Measurements from ENCODE around the gene LRRK2. TPM values are rescaled to one million over a fixed set of nuclear protein-coding genes. Genes with fewer than 3 reads are reported as not detected.

Gene LRRK2
- total RNA-seq, 2 experiments from 2014 or later, result 5.9 to 28.4 TPM

- H3K4me2 ChIP-seq (ENCODE audit: low read length), result peak overlapping the region; percentile 94
- peak overlapping the region; percentile 99 for H3K27ac ChIP-seq (ENCODE audit: low read depth, low read length, poor library complexity, severe bottlenecking)
- TSS peak; percentile 58 for BruUV-seq (replicated peaks)
- peaks cover 8% of the 10 kb centered on the region; the same call in 1 of the 2 replicates for H3K36me3 ChIP-seq (ENCODE audit: insufficient read depth, low read length)
- H2AFZ ChIP-seq (ENCODE audit: low read length), result peak overlapping the region; percentile 78; the same call in 1 of the 2 replicates
- peaks cover 44% of the 10 kb centered on the region for H3K79me2 ChIP-seq (ENCODE audit: insufficient read depth, low read depth, low read length)
- H3K9me3 ChIP-seq (ENCODE audit: low read length), result peaks cover 11% of the 10 kb centered on the region; the same call in 1 of the 2 replicates
- TF ChIP-seq CTCF (conservative IDR thresholded peaks at IDR 0.05; ENCODE audit: low read length), result no peak
- no peak for TF ChIP-seq EZH2phosphoT487 (IDR thresholded peaks at IDR 0.05; ENCODE audit: borderline replicate concordance, low read depth, low read length)
- H4K20me1 ChIP-seq (ENCODE audit: insufficient read depth, low read length), result no peaks in the 10 kb centered on the region
- H3K4me3 ChIP-seq (ENCODE audit: low read depth, low read length, poor library complexity, severe bottlenecking), result peak overlapping the region; percentile 78
- DNase-seq (ENCODE audit: low spot score), result no peak
- ChIA-PET CTCF (ENCODE audit: unreplicated experiment) (interaction anchor here (0.7 to 1.0 kb wide), 2 partner anchors 10 to 89 kb away, joined by 3 to 4 read pairs; no protein-coding TSS in a partner anchor), POLR2A (interaction anchor here (0.6 to 2.7 kb wide), 10 partner anchors 10 to 175 kb away, joined by 3 to 11 read pairs (median 6); no protein-coding TSS in a partner anchor)
- H3K4me1 ChIP-seq (ENCODE audit: insufficient read depth, low read length, poor library complexity, severe bottlenecking), result peaks cover 68% of the 10 kb centered on the region
- intact Hi-C loops (cut with micrococcal nuclease; ENCODE audit: unreplicated experiment), result loop anchor here (2.0 to 10.0 kb wide), 5 partner anchors 73 to 1209 kb away; partner anchors contain the start of gene ABCD2
- H3K9me2 ChIP-seq (ENCODE audit: insufficient read depth, low read length), result no peaks in the 10 kb centered on the region
Observed at GRCh38 chr12:40225337-40225983, 663 bp downstream of the LRRK2 start.

GRCh38 chr12:40225984-40226602 is 1.3 kb downstream of the LRRK2 start:
- ChIA-PET POLR2A (interaction anchor here (1.0 to 1.3 kb wide), 4 partner anchors 15 to 44 kb away, joined by 3 to 4 read pairs (median 4); no protein-coding TSS in a partner anchor), CTCF (ENCODE audit: unreplicated experiment) (no interaction called here)
- Histone ChIP-seq H3K36me3 (ENCODE audit: insufficient read depth, low read length) (peaks cover 8% of the 10 kb centered on the region; the same call in 1 of the 2 replicates), H3K9me2 (ENCODE audit: insufficient read depth, low read length) (no peaks in the 10 kb centered on the region), H3K27ac (ENCODE audit: low read depth, low read length, poor library complexity, severe bottlenecking) (peak overlapping the region; percentile 99), H3K4me3 (ENCODE audit: low read depth, low read length, poor library complexity, severe bottlenecking) (peak overlapping the region; percentile 78), H2AFZ (ENCODE audit: low read length) (peak overlapping the region; percentile 78; the same call in 1 of the 2 replicates), H3K4me2 (ENCODE audit: low read length) (peak overlapping the region; percentile 94), H3K9me3 (ENCODE audit: low read length) (peaks cover 11% of the 10 kb centered on the region; the same call in 1 of the 2 replicates), H3K79me2 (ENCODE audit: insufficient read depth, low read depth, low read length) (peaks cover 50% of the 10 kb centered on the region), H4K20me1 (ENCODE audit: insufficient read depth, low read length) (no peaks in the 10 kb centered on the region), H3K4me1 (ENCODE audit: insufficient read depth, low read length, poor library complexity, severe bottlenecking) (peaks cover 74% of the 10 kb centered on the region)
- TF ChIP-seq EZH2phosphoT487 (IDR thresholded peaks at IDR 0.05; ENCODE audit: borderline replicate concordance, low read depth, low read length) (no peak), CTCF (conservative IDR thresholded peaks at IDR 0.05; ENCODE audit: low read length) (no peak)
- peak; percentile 95 for DNase-seq (ENCODE audit: low spot score)
- intact Hi-C loops (cut with micrococcal nuclease; ENCODE audit: unreplicated experiment), result loop anchor here (1.0 to 10.0 kb wide), 7 partner anchors 36 to 1209 kb away; partner anchors contain the start of genes ABCD2 and SLC2A13
- BruUV-seq (replicated peaks), result no TSS peak

Data from OCI-LY7 (cell line).